ENCODE results near the gene ADAMTS9. TPM values are rescaled to one million over a fixed set of nuclear protein-coding genes. Genes with fewer than 3 reads are reported as not detected.

Gene ADAMTS9
- total and polyA plus RNA-seq, 2 donors (not counting 1 experiment from before 2014, with no cell fraction given): not detected

GRCh38 chr3:64541803-64542202, 146.0 kb downstream of the ADAMTS9 start:
- Mint-ChIP-seq H3K4me1 (no peaks in the 10 kb centered on the region), H3K27ac (no peak overlapping the region), H3K4me3 (no peak overlapping the region), H3K9me3 (ENCODE audit: insufficient read depth) (no peaks in the 10 kb centered on the region), H3K27me3 (no peaks in the 10 kb centered on the region)
- Histone ChIP-seq H3K4me2 (replicated peaks; ENCODE audit: low read depth, low read length, poor library complexity, severe bottlenecking) (no peak overlapping the region), H4K20me1 (ENCODE audit: control insufficient read depth, insufficient read depth, low read length, poor library complexity, severe bottlenecking) (no peaks in the 10 kb centered on the region), H3K9me3 (ENCODE audit: control extremely low read depth in 1 of 3, control insufficient read depth in 2 of 3, insufficient read depth in 1 of 3, low read length in 2 of 3) (no peaks in the 10 kb centered on the region), H3K79me2 (ENCODE audit: control insufficient read depth, insufficient read depth, low read length) (no peaks in the 10 kb centered on the region), H3K4me1 (ENCODE audit: control insufficient read depth in 2 of 2, insufficient read depth in 2 of 2, low read length in 2 of 2) (no peaks in the 10 kb centered on the region), H3K27me3 (replicated peaks in 1 of 4; ENCODE audit: control extremely low read depth in 1 of 4, control insufficient read depth in 3 of 4, insufficient read depth in 4 of 4, low read length in 3 of 4) (no peaks in the 10 kb centered on the region), H3K4me3 (ENCODE audit: control extremely low read depth in 1 of 5, extremely low read depth in 1 of 5, insufficient read depth in 1 of 5, low read depth in 2 of 5, low read length in 4 of 5) (no peak overlapping the region), H3K9ac (ENCODE audit: low read length) (no peak overlapping the region), H3K27ac (ENCODE audit: low read length in 2 of 2) (no peak overlapping the region), H3K36me3 (replicated peaks in 1 of 2; ENCODE audit: control extremely low read depth in 1 of 2, control insufficient read depth in 1 of 2, extremely low read depth in 1 of 2, insufficient read depth in 2 of 2, low read length in 1 of 2) (no peaks in the 10 kb centered on the region), H2AFZ (ENCODE audit: insufficient read depth, low read depth, low read length, poor library complexity, severe bottlenecking) (no peak overlapping the region)
- no peak for ATAC-seq (ENCODE audit: low read depth)
- intact Hi-C loops (cut with micrococcal nuclease): no loop called here
- ChIA-PET POLR2A (no interaction called here), CTCF (no interaction called here)
- 100% methylated on average over 1 of the region's 4 CpGs for WGBS (ENCODE audit: insufficient coverage)
- DNase-seq: no peak
- TF ChIP-seq EZH2 (IDR thresholded peaks at IDR 0.05; ENCODE audit: borderline replicate concordance, insufficient read depth, low read depth, low read length, poor library complexity, severe bottlenecking) (no peak), CTCF (IDR thresholded peaks at IDR 0.05) (no peak)

GRCh38 chr3:64539451-64540196, 148.2 kb downstream of the ADAMTS9 start:
- ATAC-seq (ENCODE audit: low read depth): no peak
- 65% methylated on average over 5 of the region's 10 CpGs for WGBS (ENCODE audit: insufficient coverage)

More at GRCh38 chr3:64539451-64540196, 148.2 kb downstream of the ADAMTS9 start:
- Mint-ChIP-seq H3K27me3 (peaks cover 6% of the 10 kb centered on the region), H3K27ac (no peak overlapping the region), H3K4me3 (no peak overlapping the region), H3K9me3 (ENCODE audit: insufficient read depth) (no peaks in the 10 kb centered on the region), H3K4me1 (no peaks in the 10 kb centered on the region)
- Histone ChIP-seq H3K27me3 (replicated peaks in 1 of 4; ENCODE audit: control extremely low read depth in 1 of 4, control insufficient read depth in 3 of 4, insufficient read depth in 4 of 4, low read length in 3 of 4) (no peaks in the 10 kb centered on the region), H2AFZ (ENCODE audit: insufficient read depth, low read depth, low read length, poor library complexity, severe bottlenecking) (no peak overlapping the region), H3K36me3 (replicated peaks in 1 of 2; ENCODE audit: control extremely low read depth in 1 of 2, control insufficient read depth in 1 of 2, extremely low read depth in 1 of 2, insufficient read depth in 2 of 2, low read length in 1 of 2) (no peaks in the 10 kb centered on the region), H3K9ac (ENCODE audit: low read length) (no peak overlapping the region), H3K4me2 (replicated peaks; ENCODE audit: low read depth, low read length, poor library complexity, severe bottlenecking) (no peak overlapping the region), H4K20me1 (ENCODE audit: control insufficient read depth, insufficient read depth, low read length, poor library complexity, severe bottlenecking) (no peaks in the 10 kb centered on the region), H3K27ac (ENCODE audit: low read length in 2 of 2) (no peak overlapping the region), H3K79me2 (ENCODE audit: control insufficient read depth, insufficient read depth, low read length) (no peaks in the 10 kb centered on the region), H3K4me3 (ENCODE audit: control extremely low read depth in 1 of 5, extremely low read depth in 1 of 5, insufficient read depth in 1 of 5, low read depth in 2 of 5, low read length in 4 of 5) (no peak overlapping the region), H3K9me3 (ENCODE audit: control extremely low read depth in 1 of 3, control insufficient read depth in 2 of 3, insufficient read depth in 1 of 3, low read length in 2 of 3) (no peaks in the 10 kb centered on the region), H3K4me1 (ENCODE audit: control insufficient read depth in 2 of 2, insufficient read depth in 2 of 2, low read length in 2 of 2) (no peaks in the 10 kb centered on the region)
- TF ChIP-seq EZH2 (IDR thresholded peaks at IDR 0.05; ENCODE audit: borderline replicate concordance, insufficient read depth, low read depth, low read length, poor library complexity, severe bottlenecking): no peak
- TF ChIP-seq CTCF (IDR thresholded peaks at IDR 0.05): no peak
- intact Hi-C loops (cut with micrococcal nuclease): no loop called here
- no peak for DNase-seq
- POLR2A ChIA-PET: no interaction called here
- CTCF ChIA-PET: no interaction called here

All from B cell (primary cell).